Omental fat pad (tissue), 4 donors: ENCODE data around the gene IARS1. TPM values are rescaled to one million over a fixed set of nuclear protein-coding genes. Genes with fewer than 3 reads are reported as not detected.
A peak's percentile ranks its signal among the peaks of the same experiment; 100 is the strongest.

Experiments
- ATAC-seq: fragments of 150-250 bp; one replicate; pipeline ENCODE4 v1.9.1; 2016; ENCODE audit warnings: mild to moderate bottlenecking, moderate library complexity; ENCODE audit not compliant: low FRiP score
- DNase-seq: peaks from one replicate; pipeline ENCODE4 v3.0.0-alpha.2; 2019; ENCODE audit warnings: low spot score
- total RNA-seq, 4 donors: library from RNA; depleted of rRNA; stranded (reverse); fragments of >200 nt; gene quantifications; one replicate each; pipeline ENCODE4 v1.1.0, GENCODE V29; 2016
- TF ChIP-seq, protein P1 (sequence below), 3 donors: fragments of 450-650 bp; IDR thresholded peaks; one replicate each; pipeline ENCODE4 v1.5.1; 2016 to 2017; ENCODE audit warnings: antibody characterized with exemption in 3 of 3, mild to moderate bottlenecking in 3 of 3, moderate library complexity in 2 of 3

Gene IARS1
- total RNA-seq, 4 donors from 2014 or later: 73.8 to 198 (median 85.8) TPM

DNA sequence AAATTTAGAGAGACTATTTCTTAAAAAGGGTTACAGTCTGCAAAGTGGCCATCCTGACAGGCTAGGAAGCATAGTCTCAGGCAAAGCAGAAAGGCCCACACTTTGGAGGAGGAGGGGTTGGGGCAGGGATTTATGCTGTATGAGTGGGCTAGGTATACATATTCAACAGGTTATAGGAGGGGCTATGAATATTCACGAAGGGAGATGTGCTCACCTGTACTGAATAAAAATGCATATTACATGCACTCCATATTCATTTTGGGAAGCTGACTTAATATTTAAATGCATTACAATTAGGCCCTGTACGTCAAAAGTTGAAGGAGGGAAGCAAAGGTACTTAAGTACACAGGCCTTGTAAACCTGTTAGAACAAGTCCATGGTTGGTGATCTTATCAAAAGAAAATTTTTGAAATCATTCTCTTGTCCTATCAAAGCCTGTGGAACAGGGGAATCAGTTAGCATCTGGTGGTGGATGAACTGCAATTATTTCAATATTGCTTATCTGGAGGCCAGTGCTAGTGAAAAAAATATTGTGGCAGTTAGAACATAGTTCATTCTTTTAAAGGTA is 33.9 kb upstream of the IARS1 start:
- no peak for DNase-seq
- TF ChIP-seq, protein P1, sequence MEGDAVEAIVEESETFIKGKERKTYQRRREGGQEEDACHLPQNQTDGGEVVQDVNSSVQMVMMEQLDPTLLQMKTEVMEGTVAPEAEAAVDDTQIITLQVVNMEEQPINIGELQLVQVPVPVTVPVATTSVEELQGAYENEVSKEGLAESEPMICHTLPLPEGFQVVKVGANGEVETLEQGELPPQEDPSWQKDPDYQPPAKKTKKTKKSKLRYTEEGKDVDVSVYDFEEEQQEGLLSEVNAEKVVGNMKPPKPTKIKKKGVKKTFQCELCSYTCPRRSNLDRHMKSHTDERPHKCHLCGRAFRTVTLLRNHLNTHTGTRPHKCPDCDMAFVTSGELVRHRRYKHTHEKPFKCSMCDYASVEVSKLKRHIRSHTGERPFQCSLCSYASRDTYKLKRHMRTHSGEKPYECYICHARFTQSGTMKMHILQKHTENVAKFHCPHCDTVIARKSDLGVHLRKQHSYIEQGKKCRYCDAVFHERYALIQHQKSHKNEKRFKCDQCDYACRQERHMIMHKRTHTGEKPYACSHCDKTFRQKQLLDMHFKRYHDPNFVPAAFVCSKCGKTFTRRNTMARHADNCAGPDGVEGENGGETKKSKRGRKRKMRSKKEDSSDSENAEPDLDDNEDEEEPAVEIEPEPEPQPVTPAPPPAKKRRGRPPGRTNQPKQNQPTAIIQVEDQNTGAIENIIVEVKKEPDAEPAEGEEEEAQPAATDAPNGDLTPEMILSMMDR (IDR thresholded peaks at IDR 0.05): no peak
- no peak for ATAC-seq

GRCh38 chr9:92325991-92326500 is 32.5 kb upstream of the IARS1 start:
- TF ChIP-seq, protein P1 (IDR thresholded peaks at IDR 0.05): no peak
- no peak for DNase-seq
- no peak for ATAC-seq

DNA sequence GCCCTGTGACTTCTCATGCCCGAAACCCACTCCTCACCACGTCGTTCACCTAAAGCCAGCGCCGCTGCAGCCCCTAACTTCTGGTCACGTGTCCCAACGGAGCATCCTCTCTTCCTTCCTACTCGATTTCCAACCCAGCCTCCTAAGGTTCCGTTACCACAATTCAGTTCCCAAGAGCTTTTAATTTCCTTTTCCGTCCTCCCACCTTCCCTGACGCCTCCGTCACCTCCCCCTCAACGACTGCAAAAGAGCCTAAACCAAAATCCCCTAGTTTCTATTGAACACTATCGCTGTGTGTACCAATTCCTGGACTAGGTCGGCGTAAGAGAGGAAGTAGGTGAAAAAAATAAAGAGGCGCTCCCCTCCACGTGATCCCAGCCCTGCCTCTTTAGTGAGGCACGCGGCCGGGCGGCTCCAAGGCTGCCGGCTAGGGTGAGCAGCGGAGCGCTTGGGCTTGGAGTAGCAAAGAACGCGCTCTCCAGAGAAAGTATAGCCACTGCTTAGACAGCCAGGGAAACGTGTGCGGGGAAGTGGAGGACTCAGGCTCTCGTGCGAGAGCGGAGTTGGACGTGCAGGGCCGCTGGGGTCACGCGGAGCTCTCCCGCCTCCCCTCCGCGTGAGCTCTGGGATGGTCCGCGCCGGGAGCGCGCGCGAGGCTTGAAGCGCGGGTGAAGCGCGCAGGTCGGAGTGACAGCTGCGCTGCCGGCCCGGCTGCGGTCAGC is 31.9 kb upstream of the IARS1 start, which contains the start of the genes CENPP and NOL8:
Gene CENPP (plus strand): TSS at position 685 of the 722 bp plus-strand sequence.
Gene NOL8 (minus strand): TSS at position 82 of the 722 bp plus-strand sequence. CDS start 1,189 bp downstream, outside the sequence.
- TF ChIP-seq, protein P1 (IDR thresholded peaks at IDR 0.05): no peak
- DNase-seq (peak; percentile 54), ATAC-seq (peak; percentile 97)

GRCh38 chr9:92324889-92325268 is 31.4 kb upstream of the IARS1 start:
- TF ChIP-seq, protein P1 (IDR thresholded peaks at IDR 0.05): no peak
- ATAC-seq (peak; percentile 77), DNase-seq (peak; percentile 29)

DNA sequence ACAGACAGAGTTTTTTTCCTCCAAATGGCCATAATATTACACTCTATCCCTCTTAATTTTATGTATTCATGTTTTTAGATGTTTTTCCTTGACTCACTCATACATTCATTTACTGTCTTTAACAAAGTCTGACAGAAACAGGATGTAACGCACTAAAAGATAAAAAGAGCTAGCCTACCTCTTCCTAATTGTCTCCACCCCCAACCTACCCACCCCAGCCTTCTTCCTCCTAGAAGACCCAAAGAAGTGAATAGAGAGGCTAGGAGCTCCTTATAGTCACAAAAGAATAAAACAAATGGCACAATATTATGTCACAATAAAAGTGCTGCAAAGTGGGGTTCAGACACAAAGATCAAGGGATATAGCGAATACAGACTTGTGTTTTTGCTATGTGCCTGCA is 30.9 kb upstream of the IARS1 start:
- ATAC-seq: no peak
- TF ChIP-seq, protein P1 (IDR thresholded peaks at IDR 0.05): no peak
- no peak for DNase-seq

- TF ChIP-seq, protein P1 (IDR thresholded peaks at IDR 0.05): no peak
- ATAC-seq: peak; percentile 34
- no peak for DNase-seq
Measured at GRCh38 chr9:92315456-92315855, 22.0 kb upstream of the IARS1 start.
